Liver (tissue), 9 donors: ENCODE measurements around the gene CPNE4. TPM values are rescaled to one million over a fixed set of nuclear protein-coding genes. Genes with fewer than 3 reads are reported as not detected.

Source experiments
- DNase-seq: peaks from one replicate; pipeline ENCODE4 v3.0.0-alpha.2; 2017; ENCODE audit warnings: low spot score
- H3K27ac ChIP-seq, 2 donors: one replicate each; pipeline ENCODE4 v1.7.0; 2013; ENCODE audit warnings: inconsistent platforms in 2 of 2, low read length in 2 of 2, control low read depth in 1 of 2, low read depth in 1 of 2, mild to moderate bottlenecking in 1 of 2
- H3K27me3 ChIP-seq, 4 donors: one replicate each; pipeline versions ENCODE4 v1.6.1 to v1.7.0; 2013; ENCODE audit warnings: low read length in 3 of 4, inconsistent platforms in 1 of 4, mild to moderate bottlenecking in 1 of 4, moderate library complexity in 1 of 4; ENCODE audit not compliant: control insufficient read depth in 4 of 4, insufficient read depth in 4 of 4
- H3K36me3 ChIP-seq, 4 donors: one replicate each; pipeline versions ENCODE4 v1.6.1 to v1.7.0; 2013; ENCODE audit warnings: low read length in 3 of 4, mild to moderate bottlenecking in 3 of 4, low read depth in 1 of 4, moderate library complexity in 1 of 4; ENCODE audit not compliant: control insufficient read depth in 4 of 4, insufficient read depth in 3 of 4
- H3K4me1 ChIP-seq, 4 donors: one replicate each; pipeline versions ENCODE4 v1.6.1 to v1.7.0; 2013; ENCODE audit warnings: low read length in 3 of 4, mild to moderate bottlenecking in 3 of 4, moderate library complexity in 1 of 4; ENCODE audit not compliant: control insufficient read depth in 4 of 4, insufficient read depth in 4 of 4
- H3K4me3 ChIP-seq, 3 donors: one replicate each; pipeline versions ENCODE4 v1.6.1 to v1.7.0; 2013; ENCODE audit warnings: low read length in 3 of 3, control low read depth in 1 of 3, low read depth in 1 of 3, mild to moderate bottlenecking in 1 of 3
- H3K9ac ChIP-seq, 2 donors: one replicate each; pipeline ENCODE4 v1.7.0; 2013; ENCODE audit warnings: low read length in 2 of 2, mild to moderate bottlenecking in 2 of 2, moderate library complexity in 2 of 2, control low read depth in 1 of 2, low read depth in 1 of 2
- H3K9me3 ChIP-seq, 4 donors: one replicate each; pipeline versions ENCODE4 v1.6.1 to v1.7.0; 2013; ENCODE audit warnings: low read length in 3 of 4; ENCODE audit not compliant: control insufficient read depth in 4 of 4
- ATF3 ChIP-seq: IDR thresholded peaks from 2 replicates; pipeline ENCODE4 v1.6.1; 2016; ENCODE audit warnings: antibody characterized with exemption
- EGR1 ChIP-seq, 2 donors: IDR thresholded peaks; 2 replicates each; pipeline ENCODE4 v1.6.1; 2016 to 2018; ENCODE audit warnings: antibody characterized with exemption in 2 of 2, low read depth in 2 of 2
- FOXA1 ChIP-seq: IDR thresholded peaks from 2 replicates; pipeline ENCODE4 v1.6.1; 2016; ENCODE audit warnings: antibody characterized with exemption
- FOXA2 ChIP-seq: IDR thresholded peaks from 2 replicates; pipeline ENCODE4 v1.6.1; 2016; ENCODE audit warnings: antibody characterized with exemption
- GABPA ChIP-seq, 2 donors: IDR thresholded peaks in 1 of 2; conservative IDR thresholded peaks in 1 of 2; 2 replicates each; pipeline ENCODE4 v1.6.1; 2016; ENCODE audit warnings: antibody characterized with exemption in 2 of 2, mild to moderate bottlenecking in 1 of 2, moderate library complexity in 1 of 2
- HNF4A ChIP-seq, 2 donors: conservative IDR thresholded peaks; 2 replicates each; pipeline ENCODE4 v1.6.1; 2016; ENCODE audit warnings: antibody characterized with exemption in 2 of 2, mild to moderate bottlenecking in 2 of 2
- HNF4G ChIP-seq: IDR thresholded peaks from 2 replicates; pipeline ENCODE4 v1.6.1; 2016; ENCODE audit warnings: antibody characterized with exemption
- JUND ChIP-seq, 2 donors: IDR thresholded peaks; 2 replicates each; pipeline ENCODE4 v1.6.1; 2016; ENCODE audit warnings: antibody characterized with exemption in 2 of 2
- MAX ChIP-seq: IDR thresholded peaks from 2 replicates; pipeline ENCODE4 v1.6.1; 2016; ENCODE audit warnings: antibody characterized with exemption
- NR2F2 ChIP-seq: IDR thresholded peaks from 2 replicates; pipeline ENCODE4 v1.6.1; 2016; ENCODE audit warnings: antibody characterized with exemption
- RAD21 ChIP-seq, 2 donors: IDR thresholded peaks; 2 replicates each; pipeline ENCODE4 v1.6.1; 2016; ENCODE audit warnings: antibody characterized with exemption in 2 of 2, mild to moderate bottlenecking in 2 of 2
- REST ChIP-seq: IDR thresholded peaks from 2 replicates; pipeline ENCODE4 v1.6.1; 2016; ENCODE audit warnings: antibody characterized with exemption, mild to moderate bottlenecking
- RXRA ChIP-seq, 2 donors: IDR thresholded peaks; 2 replicates each; pipeline ENCODE4 v1.6.1; 2017 to 2018; ENCODE audit warnings: antibody characterized with exemption in 2 of 2, mild to moderate bottlenecking in 1 of 2
- SP1 ChIP-seq: IDR thresholded peaks from 2 replicates; pipeline ENCODE4 v1.6.1; 2018; ENCODE audit warnings: antibody characterized with exemption, mild to moderate bottlenecking
- TAF1 ChIP-seq: conservative IDR thresholded peaks from 2 replicates; pipeline ENCODE4 v1.6.1; 2016; ENCODE audit warnings: antibody characterized with exemption, mild to moderate bottlenecking
- YY1 ChIP-seq: IDR thresholded peaks from 2 replicates; pipeline ENCODE4 v1.6.1; 2016; ENCODE audit warnings: antibody characterized with exemption, mild to moderate bottlenecking
- ZBTB33 ChIP-seq: IDR thresholded peaks from 2 replicates; pipeline ENCODE4 v1.6.1; 2016; ENCODE audit warnings: antibody characterized with exemption
- WGBS: extraction: QIAGEN DNeasy Blood & Tissue Kit; methylation state at CpG from one replicate; pipeline ENCODE4 v1.1.7; 2013; 5-methylcytosine and 5-hydroxymethylcytosine counted together
- polyA plus RNA-seq, 2 donors: library from polyadenylated mRNA; stranded (reverse) in 1 of 2; unstranded in 1 of 2; fragments of 200-250 nt in 1 of 2; fragments of >200 nt in 1 of 2; fragmentation: Nextera tagmentation in 1 of 2; extraction: Ambion mirVana in 1 of 2; gene quantifications; one replicate each; pipeline versions ENCODE4 v1.2.1 to v1.2.3, GENCODE V29; 2013 to 2015
- total RNA-seq, 2 donors: library from RNA; depleted of rRNA; stranded (reverse); fragments of >200 nt; gene quantifications; one replicate each; pipeline ENCODE4 v1.2.3, GENCODE V29; 2014
- donor health status: healthy.
- donor health status: healthy.
- donor health status: healthy.
- donor health status: healthy.
- donor health status: healthy.

The CPNE4 gene
- total and polyA plus RNA-seq, 4 donors: under 0.01 to 0.03 TPM; not detected in 2

GRCh38 chr3:131898346-131898745 lies 136.5 kb downstream of the CPNE4 start:
- H3K4me3 ChIP-seq: no peak overlapping the region
- no peak overlapping the region for H3K9ac ChIP-seq
- no peaks in the 10 kb centered on the region for H3K27me3 ChIP-seq
- H3K9me3 ChIP-seq: no peaks in the 10 kb centered on the region
- no peak for TF ChIP-seq ZBTB33
- TF ChIP-seq FOXA1: no peak
- no peak for TF ChIP-seq FOXA2
- TF ChIP-seq REST: no peak
- TF ChIP-seq HNF4A (conservative IDR thresholded peaks at IDR 0.05): no peak
- no peak for TF ChIP-seq JUND (IDR thresholded peaks at IDR 0.05)
- TF ChIP-seq EGR1 (IDR thresholded peaks at IDR 0.05; ENCODE audit: low read depth in 2 of 2): no peak
- TF ChIP-seq MAX: no peak
- no peak for TF ChIP-seq YY1
- TF ChIP-seq NR2F2: no peak
- no peak for TF ChIP-seq SP1
- no peak for TF ChIP-seq TAF1
- TF ChIP-seq ATF3: no peak
- no peak for TF ChIP-seq GABPA (IDR thresholded peaks at IDR 0.05 in 1 of 2, conservative IDR thresholded peaks at IDR 0.05 in 1 of 2)
- no peak for TF ChIP-seq HNF4G
- TF ChIP-seq RAD21 (IDR thresholded peaks at IDR 0.05): no peak
- no peak for TF ChIP-seq RXRA (IDR thresholded peaks at IDR 0.05)
- H3K36me3 ChIP-seq: no peaks in the 10 kb centered on the region
- no peak overlapping the region for H3K27ac ChIP-seq
- DNase-seq: no peak
- H3K4me1 ChIP-seq: no peaks in the 10 kb centered on the region

- H3K4me3 ChIP-seq: no peak overlapping the region
- WGBS: 84% methylated on average over 1 of the region's 1 CpG
- no peaks in the 10 kb centered on the region for H3K36me3 ChIP-seq
- no peak for DNase-seq
- no peak overlapping the region for H3K27ac ChIP-seq
- no peak overlapping the region for H3K9ac ChIP-seq
- no peaks in the 10 kb centered on the region for H3K4me1 ChIP-seq
- TF ChIP-seq RAD21 (IDR thresholded peaks at IDR 0.05): no peak
- no peak for TF ChIP-seq REST
- no peak for TF ChIP-seq HNF4A (conservative IDR thresholded peaks at IDR 0.05)
- no peak for TF ChIP-seq SP1
- no peak for TF ChIP-seq RXRA (IDR thresholded peaks at IDR 0.05)
- no peak for TF ChIP-seq YY1
- TF ChIP-seq NR2F2: no peak
- no peak for TF ChIP-seq FOXA2
- TF ChIP-seq FOXA1: no peak
- TF ChIP-seq TAF1: no peak
- TF ChIP-seq HNF4G: no peak
- no peak for TF ChIP-seq EGR1 (IDR thresholded peaks at IDR 0.05; ENCODE audit: low read depth in 2 of 2)
- TF ChIP-seq ATF3: no peak
- TF ChIP-seq JUND (IDR thresholded peaks at IDR 0.05): no peak
- no peak for TF ChIP-seq GABPA (IDR thresholded peaks at IDR 0.05 in 1 of 2, conservative IDR thresholded peaks at IDR 0.05 in 1 of 2)
- no peaks in the 10 kb centered on the region for H3K9me3 ChIP-seq
- no peaks in the 10 kb centered on the region for H3K27me3 ChIP-seq
These were observed 138.5 kb downstream of the CPNE4 start for GRCh38 chr3:131896285-131896684.
